HG02870 (cell line): Measurements from ENCODE around the gene OTUB2.

ENCODE experiments used
- ATAC-seq: cut with Tn5 transposase; IDR thresholded peaks from one replicate; pipeline ENCODE4 v1.9.1; 2021; ENCODE audit warnings: mild to moderate bottlenecking, moderate library complexity; ENCODE audit not compliant: unreplicated experiment

The OTUB2 gene

GRCh38 chr14:94089479-94089878 is 63.3 kb downstream of the OTUB2 start:
- no peak for ATAC-seq

DNA sequence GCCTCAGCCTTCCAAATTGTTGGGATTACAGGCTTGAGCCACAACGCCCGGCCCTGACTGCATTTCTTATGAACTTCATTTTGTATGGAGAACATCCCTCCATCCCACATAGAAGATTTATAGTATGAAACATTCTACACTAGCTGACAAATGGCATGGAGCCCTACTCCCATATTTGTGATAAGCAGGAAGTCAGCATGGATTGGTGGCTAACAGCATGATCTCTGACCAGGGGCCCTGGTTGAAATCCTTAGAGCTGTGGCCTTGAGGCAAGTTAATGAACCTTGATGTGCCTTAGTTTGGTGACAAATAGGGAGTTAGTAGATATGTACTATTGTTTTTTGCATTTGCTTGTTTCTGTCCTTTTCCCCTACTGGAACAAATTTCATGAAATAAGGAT is 67.3 kb downstream of the OTUB2 start:
- ATAC-seq = no peak

DNA sequence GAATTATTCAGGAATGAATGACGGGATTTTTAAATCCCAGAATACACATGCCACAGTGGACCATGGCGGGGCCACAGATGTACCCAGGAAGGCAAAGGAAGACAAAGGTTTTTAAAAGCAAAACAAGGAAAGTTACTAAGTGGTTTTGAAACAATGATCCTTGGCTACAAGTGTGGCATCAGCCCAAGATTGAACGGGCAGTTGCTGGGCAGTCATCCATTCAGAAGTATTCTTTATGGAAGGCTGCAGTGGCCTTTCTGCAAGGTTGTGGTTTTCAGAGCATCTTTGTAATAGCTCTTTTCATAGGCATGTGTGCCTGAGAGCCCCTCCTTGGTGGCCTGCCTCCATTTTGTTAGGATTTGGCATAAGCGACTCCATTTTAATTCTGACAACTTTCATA is 71.0 kb downstream of the OTUB2 start:
- no peak for ATAC-seq
